Stomach (tissue), 9 donors: ENCODE measurements around the gene SULF2. TPM values are rescaled to one million over a fixed set of nuclear protein-coding genes. Genes with fewer than 3 reads are reported as not detected.

Source experiments
- DNase-seq, 2 donors: peaks; one replicate each; pipeline versions ENCODE4 v3.0.0 to v3.0.0-alpha.2; 2013 to 2019
- H3K27ac ChIP-seq, 5 donors: fragments of 200-600 bp in 4 of 5; sonication (generic) in 4 of 5; one replicate each; pipeline ENCODE4 v1.5.1; 2013 to 2019; ENCODE audit warnings: mild to moderate bottlenecking in 1 of 5, moderate library complexity in 1 of 5
- H3K27me3 ChIP-seq, 3 donors: fragments of 200-600 bp; sonication (generic); one replicate each; pipeline ENCODE4 v1.5.1; 2017 to 2019; ENCODE audit warnings: mixed run types in 1 of 3
- H3K36me3 ChIP-seq, 4 donors: fragments of 200-600 bp; sonication (generic); 1 replicate in 3 of 4; 2 replicates in 1 of 4; pipeline ENCODE4 v1.5.1; 2016 to 2019
- H3K4me1 ChIP-seq, 4 donors: fragments of 200-600 bp; sonication (generic); one replicate each; pipeline ENCODE4 v1.5.1; 2016 to 2019
- H3K4me3 ChIP-seq, 4 donors: fragments of 200-600 bp; sonication (generic) in 3 of 4; one replicate each; pipeline ENCODE4 v1.5.1; 2016 to 2019; ENCODE audit warnings: mild to moderate bottlenecking in 1 of 4
- H3K9me3 ChIP-seq, 4 donors: fragments of 200-600 bp; sonication (generic); one replicate each; pipeline ENCODE4 v1.5.1; 2016 to 2019
- CTCF ChIP-seq, 7 experiments: fragments of 450-650 bp in 4 of 7; fragments of 200-600 bp in 3 of 7; sonication (generic) in 3 of 7; IDR thresholded peaks; one replicate each; pipeline ENCODE4 v1.5.1; 2016 to 2019; ENCODE audit warnings: antibody characterized with exemption in 7 of 7, control low read depth in 2 of 7, mild to moderate bottlenecking in 1 of 7
- EP300 ChIP-seq: sonication (generic); formaldehyde crosslinking; IDR thresholded peaks from one replicate; pipeline ENCODE4 v1.6.1; 2017; ENCODE audit warnings: antibody characterized with exemption
- POLR2A ChIP-seq, 4 donors: fragments of 450-650 bp; IDR thresholded peaks; one replicate each; pipeline ENCODE4 v1.6.1; 2016; ENCODE audit warnings: antibody characterized with exemption in 4 of 4, control low read depth in 2 of 4, mild to moderate bottlenecking in 1 of 4, moderate library complexity in 1 of 4
- POLR2AphosphoS5 ChIP-seq, 3 donors: sonication (generic); formaldehyde crosslinking; IDR thresholded peaks; one replicate each; pipeline ENCODE4 v1.6.1; 2016; ENCODE audit warnings: antibody characterized with exemption in 3 of 3
- WGBS, 5 donors: extraction: QIAGEN DNeasy Blood & Tissue Kit in 3 of 5; methylation state at CpG; one replicate each; pipeline versions ENCODE4 v1.1.5 to v1.1.7; 2013 to 2018; 5-methylcytosine and 5-hydroxymethylcytosine counted together
- intact Hi-C: fragments of 100-400 bp; cut with DNase I; formaldehyde crosslinking; loops from one replicate; pipeline ENCODE4 v1.15.1; 2023; ENCODE audit warnings: low total_unique reads
- polyA plus RNA-seq, 3 donors: library from polyadenylated mRNA; stranded (reverse); fragments of 200-250 nt; gene quantifications; one replicate each; pipeline ENCODE4 v1.2.3, GENCODE V29; 2013
- total RNA-seq, 5 donors: library from RNA; depleted of rRNA; stranded (reverse); fragments of >200 nt; gene quantifications; one replicate each; pipeline versions ENCODE4 v1.1.0 to v1.2.3, GENCODE V29; 2014 to 2016
- donor health status: healthy with polysubstance abuse.
- donor health status: Bipolar disorder and iron deficiency.
- donor health status: healthy.

SULF2 gene
- total and polyA plus RNA-seq, 8 donors = 9.0 to 226 (median 27.3) TPM

GRCh38 chr20:47684306-47685080 is 100.8 kb downstream of the SULF2 start:
- H3K27me3 ChIP-seq = no peaks in the 10 kb centered on the region
- no peak overlapping the region for H3K4me3 ChIP-seq
- H3K27ac ChIP-seq = no peak overlapping the region
- intact Hi-C loops = no loop called here
- no peak for DNase-seq
- peaks cover 0 to 64% (median 17%) of the 10 kb centered on the region in 4 donors for H3K36me3 ChIP-seq
- peaks cover 0 to 6% (median 3%) of the 10 kb centered on the region in 4 donors for H3K4me1 ChIP-seq
- no peaks in the 10 kb centered on the region for H3K9me3 ChIP-seq
- 89 to 94% (median 91%) methylated on average over 9 to 26 of the region's 26 CpGs for WGBS, 5 donors
- TF ChIP-seq CTCF (IDR thresholded peaks at IDR 0.05) (no peak), EP300 (no peak), POLR2AphosphoS5 (IDR thresholded peaks at IDR 0.05) (no peak), POLR2A (IDR thresholded peaks at IDR 0.05) (no peak)

- intact Hi-C loops = no loop called here
- no peak overlapping the region for H3K4me3 ChIP-seq
- H3K36me3 ChIP-seq = peaks cover 0 to 52% (median 12%) of the 10 kb centered on the region in 4 donors
- no peaks in the 10 kb centered on the region for H3K27me3 ChIP-seq
- no peak for TF ChIP-seq CTCF (IDR thresholded peaks at IDR 0.05)
- no peak for TF ChIP-seq EP300
- no peak for TF ChIP-seq POLR2AphosphoS5 (IDR thresholded peaks at IDR 0.05)
- TF ChIP-seq POLR2A (IDR thresholded peaks at IDR 0.05) = no peak
- no peak for DNase-seq
- H3K9me3 ChIP-seq = no peaks in the 10 kb centered on the region
- peaks cover 0 to 6% (median 3%) of the 10 kb centered on the region in 4 donors for H3K4me1 ChIP-seq
- H3K27ac ChIP-seq = peak overlapping the region in 1 of 5 donors; percentile 6
- 92 to 94% (median 93%) methylated on average over 19 of the region's 19 CpGs for WGBS, 5 donors
Observed at GRCh38 chr20:47682916-47683315, 102.4 kb downstream of the SULF2 start.

- no peak for TF ChIP-seq POLR2A (IDR thresholded peaks at IDR 0.05)
- TF ChIP-seq POLR2AphosphoS5 (IDR thresholded peaks at IDR 0.05) = peak in 1 of 3 donors; percentile 18
Observed at GRCh38 chr20:47682028-47682783, 103.1 kb downstream of the SULF2 start.

GRCh38 chr20:47680804-47681529 is 104.3 kb downstream of the SULF2 start:
- no peak for DNase-seq
- intact Hi-C loops = no loop called here
- H3K4me3 ChIP-seq = no peak overlapping the region
- 72 to 80% (median 77%) methylated on average over 6 of the region's 6 CpGs for WGBS, 5 donors
- peaks cover 0 to 52% (median 15%) of the 10 kb centered on the region in 4 donors for H3K36me3 ChIP-seq
- TF ChIP-seq POLR2AphosphoS5 (IDR thresholded peaks at IDR 0.05) = no peak
- TF ChIP-seq EP300 = no peak
- no peak for TF ChIP-seq POLR2A (IDR thresholded peaks at IDR 0.05)
- TF ChIP-seq CTCF (IDR thresholded peaks at IDR 0.05) = no peak
- H3K27ac ChIP-seq = no peak overlapping the region
- no peaks in the 10 kb centered on the region for H3K9me3 ChIP-seq
- H3K4me1 ChIP-seq = peaks cover 0 to 6% (median 3%) of the 10 kb centered on the region in 4 donors
- no peaks in the 10 kb centered on the region for H3K27me3 ChIP-seq

More at GRCh38 chr20:47682028-47682783, 103.1 kb downstream of the SULF2 start:
- Histone ChIP-seq H3K27me3 (no peaks in the 10 kb centered on the region), H3K9me3 (no peaks in the 10 kb centered on the region), H3K27ac (peak overlapping the region in 1 of 5 donors; percentile 6), H3K36me3 (peaks cover 0 to 46% (median 13%) of the 10 kb centered on the region in 4 donors), H3K4me1 (peaks cover 0 to 6% (median 3%) of the 10 kb centered on the region in 4 donors), H3K4me3 (no peak overlapping the region)
- intact Hi-C loops = no loop called here
- 67 to 81% (median 70%) methylated on average over 19 to 22 of the region's 22 CpGs for WGBS, 5 donors
- DNase-seq = peak in 1 of 2 donors; percentile 80
